ENCODE results near the gene CCDC169. TPM values are rescaled to one million over a fixed set of nuclear protein-coding genes. Genes with fewer than 3 reads are reported as not detected.

Gene CCDC169
- total and polyA plus RNA-seq, 2 of the 13 experiments (the other 11 are each of a cell fraction or from before 2014, with no cell fraction given) = 0.25 to 0.33 TPM

DNA sequence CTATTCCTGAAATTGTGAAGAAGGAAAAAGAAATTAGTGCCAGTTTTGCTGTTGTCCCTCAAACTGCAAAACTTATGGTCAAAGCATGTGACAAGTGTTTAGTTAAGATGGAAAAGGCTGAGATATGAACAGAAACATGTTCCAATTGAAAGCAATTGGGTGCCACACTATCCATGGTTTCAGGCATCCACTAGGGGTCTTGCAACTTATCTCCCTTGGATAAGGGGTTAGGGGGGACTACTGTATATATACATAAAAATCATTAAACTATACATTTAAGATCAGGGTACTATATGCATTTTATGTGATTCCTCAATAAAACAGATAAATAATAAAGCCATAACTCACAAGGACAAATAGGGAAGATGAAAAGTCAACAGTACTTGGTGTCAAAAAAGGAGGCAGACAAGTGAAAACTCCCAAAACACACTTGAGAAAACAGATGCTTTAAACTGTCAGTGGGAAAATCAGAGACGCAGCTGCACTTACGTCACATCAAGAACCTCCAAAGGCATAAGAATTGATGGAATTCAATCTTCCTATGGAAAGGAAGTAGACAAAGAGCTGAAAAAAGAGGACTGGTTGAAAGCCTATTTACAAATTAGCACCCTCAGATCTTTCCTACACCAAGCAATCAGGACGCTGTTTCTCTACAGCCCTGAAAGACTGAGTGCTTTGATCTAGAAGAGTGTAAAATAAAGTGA, 40.5 kb upstream of the CCDC169 start:
- Histone ChIP-seq H3K27ac (ENCODE audit: extremely low read length, insufficient read depth, low read length) (no peak overlapping the region), H3K4me1 (ENCODE audit: insufficient read depth, low read length) (no peaks in the 10 kb centered on the region), H3K9ac (ENCODE audit: insufficient read depth, low read depth, low read length) (no peak overlapping the region), H3K79me2 (ENCODE audit: insufficient read depth, low read length) (peaks cover 44% of the 10 kb centered on the region), H3K27me3 (ENCODE audit: control insufficient read depth in 1 of 2, insufficient read depth in 2 of 2, low read length in 2 of 2) (no peaks in the 10 kb centered on the region), H3K9me3 (ENCODE audit: low read length) (no peaks in the 10 kb centered on the region), H3K36me3 (replicated peaks in 1 of 2; ENCODE audit: control insufficient read depth in 1 of 2, insufficient read depth in 2 of 2, low read length in 2 of 2) (no peaks in the 10 kb centered on the region; a peak in 1 of 5 replicates), H4K20me1 (ENCODE audit: insufficient read depth, low read length) (no peaks in the 10 kb centered on the region), H3K4me3 (replicated peaks in 1 of 3; ENCODE audit: insufficient read depth in 1 of 3, low read depth in 2 of 3, low read length in 3 of 3) (no peak overlapping the region), H3K4me2 (ENCODE audit: low read depth, low read length) (no peak overlapping the region), H2AFZ (ENCODE audit: low read length) (no peak overlapping the region)
- ATAC-seq = no peak
- in situ Hi-C loops (cut with HindIII; ENCODE audit: extremely low pct_ligation_motif_present, low pct_unique_long_range_greater_than_20kb) = no loop called here
- ChIA-PET POLR2A (no interaction called here), CTCF (ENCODE audit: low intra/inter-chr PET ratio, low total read pairs) (no interaction called here)
- TF ChIP-seq SOX13 (IDR thresholded peaks at IDR 0.05) (no peak), SOX13 (CRISPR knock-in tag; conservative IDR thresholded peaks at IDR 0.05 in 1 of 2, IDR thresholded peaks at IDR 0.05 in 1 of 2) (no peak), ZNF234 (CRISPR knock-in tag; conservative IDR thresholded peaks at IDR 0.05) (no peak), ZNF335 (CRISPR knock-in tag; IDR thresholded peaks at IDR 0.05) (no peak), GATA4 (IDR thresholded peaks at IDR 0.05; ENCODE audit: borderline replicate concordance, low read depth) (no peak), STAT5B (CRISPR knock-in tag; IDR thresholded peaks at IDR 0.05) (no peak), ZBTB8A (CRISPR knock-in tag; IDR thresholded peaks at IDR 0.05; ENCODE audit: borderline replicate concordance, low read depth) (no peak), ZNF580 (CRISPR knock-in tag; IDR thresholded peaks at IDR 0.05; ENCODE audit: borderline replicate concordance, low read depth) (no peak), ZNF598 (CRISPR knock-in tag; IDR thresholded peaks at IDR 0.05; ENCODE audit: borderline replicate concordance) (no peak), SRSF1 (optimal IDR thresholded peaks at IDR 0.05; ENCODE audit: low read depth, low read length) (no peak), MYC (CRISPR knock-in tag; IDR thresholded peaks at IDR 0.05; ENCODE audit: borderline replicate concordance) (no peak), RNF219 (CRISPR knock-in tag; IDR thresholded peaks at IDR 0.05) (no peak)
- TF ChIP-seq, protein P1, sequence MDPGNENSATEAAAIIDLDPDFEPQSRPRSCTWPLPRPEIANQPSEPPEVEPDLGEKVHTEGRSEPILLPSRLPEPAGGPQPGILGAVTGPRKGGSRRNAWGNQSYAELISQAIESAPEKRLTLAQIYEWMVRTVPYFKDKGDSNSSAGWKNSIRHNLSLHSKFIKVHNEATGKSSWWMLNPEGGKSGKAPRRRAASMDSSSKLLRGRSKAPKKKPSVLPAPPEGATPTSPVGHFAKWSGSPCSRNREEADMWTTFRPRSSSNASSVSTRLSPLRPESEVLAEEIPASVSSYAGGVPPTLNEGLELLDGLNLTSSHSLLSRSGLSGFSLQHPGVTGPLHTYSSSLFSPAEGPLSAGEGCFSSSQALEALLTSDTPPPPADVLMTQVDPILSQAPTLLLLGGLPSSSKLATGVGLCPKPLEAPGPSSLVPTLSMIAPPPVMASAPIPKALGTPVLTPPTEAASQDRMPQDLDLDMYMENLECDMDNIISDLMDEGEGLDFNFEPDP (CRISPR knock-in tag; conservative IDR thresholded peaks at IDR 0.05) = no peak
- no TSS peak for BruUV-seq (replicated peaks)
- no peak for FAIRE-seq
- 66% methylated on average over 3 of the region's 3 CpGs for WGBS (ENCODE audit: low lambda C conversion rate)
- DNase-seq (ENCODE audit: low spot score) = no peak
- intact Hi-C loops (cut with micrococcal nuclease; ENCODE audit: unreplicated experiment) = no loop called here
